Raji (cell line): Measurements from ENCODE around the gene SGSM1.

Experiments used
- POLR2A ChIP-seq: IDR thresholded peaks from 2 replicates; pipeline ENCODE4 v1.6.1; 2011; ENCODE audit warnings: low read depth, low read length, control low read depth; ENCODE audit not compliant: insufficient read depth

SGSM1 gene

DNA sequence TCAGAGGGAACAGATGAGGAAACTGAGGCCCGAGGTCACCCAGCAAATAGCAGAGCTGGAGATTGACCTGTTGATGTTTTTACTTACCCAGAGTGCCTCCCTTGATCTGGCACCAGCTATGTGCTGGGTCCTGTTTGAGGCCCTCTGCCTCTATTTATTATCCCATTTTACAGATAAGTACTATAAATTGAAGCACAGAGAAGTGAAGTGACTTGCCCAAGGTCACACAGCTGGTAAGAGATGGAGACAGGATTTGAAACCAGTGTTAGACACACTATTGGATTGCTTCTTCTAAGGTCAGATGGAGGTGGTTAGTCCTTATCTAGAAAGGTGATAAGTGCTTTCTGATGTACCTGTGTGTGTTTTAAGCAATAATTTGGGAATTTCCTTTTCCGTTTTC is 13.5 kb downstream of the SGSM1 start:
- no peak for TF ChIP-seq POLR2A

DNA sequence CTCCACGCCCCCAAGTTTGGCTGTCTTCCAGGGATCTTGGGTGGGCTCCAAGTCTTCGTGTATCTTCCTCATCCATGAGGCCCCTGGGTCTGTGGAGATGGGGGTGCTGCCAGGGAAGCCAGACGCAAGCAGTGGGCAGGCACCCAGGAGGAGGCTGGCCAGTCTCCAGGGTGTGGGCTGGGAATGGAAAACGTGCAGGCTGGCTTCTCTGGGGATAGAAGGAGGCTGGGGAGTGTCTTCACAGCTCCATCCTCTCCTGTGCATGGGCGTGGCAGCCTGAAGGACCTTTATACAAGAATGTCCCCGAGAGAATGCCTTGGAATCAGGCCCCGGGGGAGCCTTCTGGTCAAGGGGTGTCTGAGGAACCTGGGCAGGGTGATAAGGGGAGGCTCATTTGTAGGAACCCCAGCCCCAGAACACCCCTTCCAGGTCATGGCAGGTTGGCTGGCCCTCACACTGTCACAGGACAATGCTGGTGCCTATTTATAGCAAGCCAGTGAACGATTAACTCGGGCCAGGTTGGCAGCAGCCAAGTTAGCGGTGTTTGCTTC is 14.0 kb downstream of the SGSM1 start:
- TF ChIP-seq POLR2A: no peak

DNA sequence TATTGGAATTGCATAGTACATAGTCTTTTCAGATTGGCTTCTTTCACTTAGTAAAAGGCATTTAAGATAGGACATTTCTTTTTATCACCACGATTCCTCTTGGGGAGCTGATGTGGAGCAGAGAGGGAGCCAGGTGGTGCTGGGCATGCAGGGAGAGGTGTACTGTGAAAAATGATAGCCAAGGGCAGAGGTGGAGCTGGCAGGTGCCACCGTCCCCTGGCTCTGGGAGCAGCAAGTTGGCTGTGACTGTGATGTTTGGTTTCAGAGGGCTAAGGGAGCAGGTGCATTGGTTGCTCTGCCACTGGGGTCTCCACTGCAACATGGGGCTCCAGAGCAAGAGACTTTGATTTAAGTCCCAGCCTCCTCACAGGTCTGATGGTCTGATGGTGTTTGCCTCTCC is 16.5 kb downstream of the SGSM1 start:
- no peak for TF ChIP-seq POLR2A

DNA sequence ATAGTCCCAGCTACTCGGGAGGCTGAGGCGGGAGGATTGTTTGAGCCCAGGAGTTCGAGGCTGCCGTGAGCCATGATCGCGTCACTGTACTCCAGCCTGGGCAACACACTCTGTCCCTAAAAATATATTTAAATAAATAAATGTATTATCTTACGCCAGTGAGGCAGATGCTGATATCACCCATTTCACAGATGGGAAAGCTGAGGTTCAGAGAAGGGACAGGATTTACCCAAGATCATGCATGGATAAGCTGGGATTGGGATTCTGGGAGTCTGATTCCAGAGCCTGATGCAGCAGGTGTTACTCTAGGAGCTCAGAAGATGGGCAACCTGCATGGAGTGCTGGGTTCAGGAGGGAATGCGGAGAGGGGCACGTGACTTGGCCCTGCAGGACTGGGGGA is 17.8 kb downstream of the SGSM1 start:
- no peak for TF ChIP-seq POLR2A

DNA sequence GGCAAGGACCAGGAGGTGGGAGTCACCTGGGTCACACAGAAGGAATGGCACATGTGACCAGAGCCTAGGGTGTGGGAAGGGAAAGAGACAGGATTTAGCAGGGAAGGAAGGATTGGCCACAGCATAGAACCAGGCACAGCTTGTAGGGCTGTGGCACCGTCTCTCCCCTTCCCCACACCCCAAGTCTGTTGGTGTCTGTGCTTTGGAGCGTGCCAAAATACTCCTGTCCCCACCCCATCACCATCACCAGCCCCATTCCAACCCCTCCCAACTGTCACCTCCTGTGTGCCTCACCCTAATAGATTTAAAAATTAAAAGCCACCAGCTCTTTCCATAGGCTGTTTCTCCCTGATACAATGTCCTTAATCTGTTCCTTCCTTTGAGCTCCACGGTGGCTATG is 18.2 kb downstream of the SGSM1 start:
- TF ChIP-seq POLR2A: no peak

DNA sequence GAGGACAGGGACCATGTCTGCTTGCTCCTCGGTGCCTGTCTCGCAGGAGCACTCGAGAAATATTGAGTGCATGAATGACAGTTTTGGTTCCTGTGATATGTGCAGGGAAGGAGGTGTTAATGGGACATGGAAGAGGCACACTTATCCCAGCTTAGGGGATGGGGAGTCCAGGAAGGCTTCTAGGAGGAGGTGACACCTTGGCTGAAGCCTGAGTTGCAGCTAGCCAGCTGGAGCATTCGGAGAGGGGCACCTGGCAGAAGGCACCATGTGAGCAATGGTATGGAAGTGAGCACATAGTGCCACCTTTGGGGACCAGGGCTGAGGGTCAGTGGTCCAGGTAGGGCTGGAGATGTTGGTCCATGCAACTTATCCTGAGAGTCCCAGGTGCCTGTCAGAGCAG is 18.9 kb downstream of the SGSM1 start:
- TF ChIP-seq POLR2A: no peak

DNA sequence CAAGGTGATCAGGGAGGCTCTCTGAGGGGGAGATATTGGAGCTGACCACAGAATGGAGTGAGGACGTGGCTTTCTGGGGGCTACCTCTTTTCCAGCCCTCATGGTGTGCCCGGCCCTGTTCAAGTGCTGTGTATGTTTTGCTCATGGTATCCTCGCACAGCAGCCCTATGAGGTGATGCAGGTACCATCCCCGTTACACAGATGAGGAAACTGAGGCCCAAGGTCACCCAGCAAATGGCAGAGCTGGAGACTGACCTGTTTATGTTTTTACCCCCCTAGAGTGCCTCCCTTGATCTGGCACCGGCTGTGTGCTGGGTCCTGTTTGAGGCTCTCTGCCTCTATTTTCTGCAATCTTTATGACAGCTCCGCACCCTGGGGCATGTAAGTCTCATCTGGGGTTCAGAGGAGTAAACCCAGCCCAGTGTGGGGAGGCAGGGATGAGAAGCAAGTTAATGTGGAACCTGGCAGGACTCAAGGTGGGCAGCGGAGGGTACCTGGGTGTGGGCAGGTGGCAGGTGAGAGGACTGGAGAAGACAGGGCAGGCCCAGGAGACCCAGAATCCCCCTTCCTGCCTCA is 20.8 kb downstream of the SGSM1 start:
- no peak for TF ChIP-seq POLR2A

DNA sequence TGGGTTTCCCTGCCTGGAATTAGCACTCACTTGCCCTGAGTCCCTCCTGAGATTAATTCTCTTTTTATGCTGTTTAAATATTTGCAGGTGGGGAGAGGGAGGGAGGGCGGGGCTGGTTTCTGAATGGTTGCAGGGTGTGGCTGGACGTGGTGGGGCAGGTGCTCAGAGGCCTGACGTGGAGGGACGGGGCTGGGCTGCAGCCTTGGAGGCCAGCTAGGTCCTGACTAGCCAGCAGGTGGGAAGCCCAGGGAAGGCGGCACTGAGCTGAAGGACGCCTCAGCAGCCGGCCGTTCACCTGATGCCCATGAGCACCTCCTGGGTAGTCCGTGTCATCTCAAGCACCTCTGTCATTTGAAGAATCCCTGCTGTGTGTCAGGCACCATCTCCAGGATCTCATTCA is 21.3 kb downstream of the SGSM1 start:
- no peak for TF ChIP-seq POLR2A

DNA sequence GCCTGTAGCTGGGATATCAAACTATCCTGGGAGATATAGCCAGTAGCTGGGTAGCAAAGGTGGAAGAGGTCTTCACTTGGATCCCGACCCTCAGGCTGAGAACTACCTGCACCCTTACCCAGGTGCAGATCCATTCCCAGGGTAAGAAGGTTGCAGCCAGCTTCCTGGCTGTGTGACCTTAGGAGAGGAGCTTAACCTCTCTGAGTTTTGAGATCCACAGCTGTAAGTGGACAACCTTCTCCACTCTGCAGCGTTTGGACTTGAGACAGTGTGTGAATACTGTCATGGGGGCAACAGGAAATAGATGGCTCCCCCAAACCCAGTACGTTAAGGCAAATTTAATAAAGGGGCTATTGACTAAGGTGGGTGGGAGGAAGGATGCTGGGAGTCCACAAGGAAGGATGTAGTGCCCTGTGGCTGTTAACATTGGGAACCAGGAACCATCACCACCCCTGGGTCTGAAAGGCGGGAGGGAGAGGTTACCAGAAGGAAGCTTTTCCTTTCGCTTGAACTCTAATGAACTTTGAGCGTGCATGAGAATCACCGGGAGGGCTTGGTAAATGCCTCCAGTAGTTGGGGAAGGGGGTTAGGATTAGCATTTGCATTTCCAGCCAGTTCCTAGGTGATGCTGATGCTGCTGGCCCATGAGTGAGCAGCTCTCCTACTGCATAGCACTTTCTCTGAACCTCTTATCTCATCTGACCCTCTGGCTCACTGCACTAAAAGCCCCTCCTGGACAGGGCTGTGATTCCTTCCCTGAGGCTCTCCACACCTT is 24.4 kb downstream of the SGSM1 start:
- TF ChIP-seq POLR2A: no peak

DNA sequence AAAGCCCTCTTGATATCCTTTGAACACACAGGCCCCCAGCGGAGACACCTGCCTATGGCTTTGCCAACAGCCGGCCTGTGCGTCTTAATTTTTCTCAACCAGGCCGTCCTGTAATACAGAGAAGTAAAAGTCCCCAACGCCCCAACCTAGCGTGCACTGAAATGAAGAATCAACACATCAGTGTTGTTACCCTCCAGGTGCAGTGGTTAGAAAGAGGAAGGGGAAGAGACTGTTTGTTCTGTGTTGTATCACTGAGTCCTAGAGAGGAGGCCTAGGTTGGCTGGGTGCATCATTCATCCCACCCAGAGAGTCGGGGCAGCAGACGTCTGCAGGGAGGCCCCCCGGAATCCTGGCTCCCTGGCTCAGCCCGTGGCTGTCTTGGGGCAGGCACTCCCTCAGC is 25.7 kb downstream of the SGSM1 start:
- no peak for TF ChIP-seq POLR2A

DNA sequence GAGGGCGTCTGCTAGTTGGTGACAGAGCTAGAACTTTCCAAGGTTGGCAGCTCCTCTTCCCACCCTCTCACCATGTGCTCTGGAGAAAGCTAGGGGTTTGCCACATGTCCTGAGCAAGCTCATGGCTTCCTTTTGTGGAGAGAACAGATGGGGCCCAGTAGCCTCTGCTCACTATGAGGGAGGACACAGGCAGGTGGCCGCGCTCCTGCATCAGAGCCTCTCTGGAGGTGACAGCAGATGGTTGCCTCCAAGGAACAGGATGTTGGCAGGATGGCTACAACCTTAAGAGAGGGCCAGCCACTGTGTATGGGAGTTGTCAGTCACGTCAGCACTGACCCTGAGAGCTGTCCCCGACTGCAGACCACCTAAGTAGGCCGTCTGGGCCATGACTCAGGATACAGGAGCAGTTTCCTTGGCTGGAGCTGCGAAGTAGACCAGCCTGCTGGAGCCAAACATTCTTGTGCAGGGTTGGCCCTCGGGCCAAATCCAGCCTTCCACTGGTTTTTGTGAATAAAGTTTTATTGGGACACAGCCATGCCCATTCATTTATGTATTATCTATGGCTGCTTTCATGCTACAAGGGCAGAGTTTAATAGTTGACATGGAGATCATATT is 28.0 kb downstream of the SGSM1 start:
- no peak for TF ChIP-seq POLR2A

DNA sequence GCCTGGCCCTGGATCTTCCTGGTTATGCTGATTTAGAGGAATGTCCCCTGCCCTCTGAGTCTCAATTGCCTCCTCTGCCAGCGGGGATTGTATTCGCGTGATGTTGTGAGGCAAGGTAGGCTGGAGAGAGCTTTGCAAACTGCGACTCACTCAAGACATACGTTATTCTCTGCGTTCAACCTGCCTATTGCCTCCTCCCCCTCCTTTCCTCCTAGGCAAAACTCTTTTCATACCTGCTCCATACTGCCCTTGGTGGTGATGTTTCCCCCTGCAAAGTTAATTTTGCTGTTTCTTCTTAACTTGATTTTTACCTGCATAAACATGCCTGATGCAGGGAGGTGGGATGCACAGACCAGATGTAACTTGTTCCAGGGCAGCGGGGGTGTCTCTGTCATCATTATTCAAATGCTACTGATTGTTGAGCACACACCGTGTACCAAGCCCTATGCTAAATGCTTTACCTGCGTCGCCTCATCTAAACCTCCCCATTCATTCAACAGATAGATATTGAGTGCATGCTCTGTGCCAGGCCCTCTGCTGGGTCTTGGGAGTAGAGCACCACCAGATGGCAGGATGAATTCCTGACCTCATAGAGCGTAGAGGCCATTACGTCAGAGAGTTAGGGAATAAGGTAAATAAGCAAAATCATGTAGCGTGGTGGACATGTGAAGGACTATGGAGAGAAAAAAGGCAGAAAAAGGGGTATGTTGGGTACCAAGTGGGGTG is 29.0 kb downstream of the SGSM1 start:
- TF ChIP-seq POLR2A: no peak

DNA sequence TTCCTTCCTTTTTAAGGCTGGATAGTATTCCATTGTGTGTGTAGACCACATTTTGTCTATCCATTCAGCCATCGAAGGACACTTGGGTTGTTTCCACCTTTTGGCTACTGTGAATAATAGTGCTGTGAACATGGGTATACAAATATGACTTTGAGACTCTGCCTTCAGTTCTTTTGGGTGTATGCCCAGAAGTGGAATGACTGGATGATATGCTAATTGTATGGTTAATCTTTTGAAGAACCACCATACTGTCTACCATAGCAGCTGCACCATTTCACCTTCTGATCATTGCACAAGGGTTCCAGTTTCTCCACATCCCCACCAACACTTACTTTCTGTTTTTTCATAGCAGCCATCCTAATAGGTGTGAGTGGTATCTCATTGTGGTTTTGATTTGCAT is 30.3 kb downstream of the SGSM1 start:
- no peak for TF ChIP-seq POLR2A

DNA sequence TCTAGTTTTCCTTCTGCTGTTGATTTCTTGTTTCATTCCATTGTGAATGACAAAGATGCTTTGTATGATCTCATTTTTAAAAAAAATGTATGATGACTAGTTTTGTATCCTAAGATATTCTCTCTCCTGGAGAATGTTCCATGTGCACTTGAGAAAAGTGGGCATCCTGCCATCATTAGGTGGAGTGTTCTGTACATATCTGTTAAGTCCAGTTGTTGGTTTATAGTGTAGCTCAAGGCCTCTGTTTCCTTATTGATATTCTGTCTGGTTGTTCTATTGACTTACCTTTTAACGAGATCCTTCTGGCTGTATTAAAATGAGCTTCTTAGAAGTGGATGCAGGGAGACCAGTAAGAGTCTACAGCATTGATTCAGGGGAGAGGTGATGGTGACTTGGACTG is 35.2 kb downstream of the SGSM1 start:
- no peak for TF ChIP-seq POLR2A

DNA sequence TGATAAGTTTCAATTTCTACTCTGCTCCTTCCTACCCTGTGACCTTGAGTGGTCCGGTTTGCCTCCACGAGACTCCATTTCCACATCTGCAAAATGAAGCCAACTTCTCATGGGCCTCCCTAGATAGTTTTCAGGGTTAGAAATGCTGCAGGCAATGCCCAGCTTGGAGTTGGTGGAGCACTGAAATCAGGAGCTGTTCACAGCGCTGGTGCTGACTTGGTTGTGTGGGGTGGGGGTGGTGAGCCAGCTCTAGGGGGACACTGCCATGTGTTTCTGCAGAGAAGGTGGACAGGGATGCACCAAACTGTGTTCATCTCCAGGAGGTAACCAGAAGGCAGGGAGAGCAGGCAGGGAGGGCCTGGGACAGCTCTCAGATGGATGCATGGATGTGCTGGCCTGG is 37.0 kb downstream of the SGSM1 start:
- no peak for TF ChIP-seq POLR2A
